Measurements from ENCODE around the gene PDLIM4. TPM values are rescaled to one million over a fixed set of nuclear protein-coding genes. Genes with fewer than 3 reads are reported as not detected.
A peak's percentile ranks its signal among the peaks of the same experiment; 100 is the strongest.

PDLIM4 gene
- total and polyA plus RNA-seq, 11 donors: 2.4 to 16.9 (median 8.1) TPM

DNA sequence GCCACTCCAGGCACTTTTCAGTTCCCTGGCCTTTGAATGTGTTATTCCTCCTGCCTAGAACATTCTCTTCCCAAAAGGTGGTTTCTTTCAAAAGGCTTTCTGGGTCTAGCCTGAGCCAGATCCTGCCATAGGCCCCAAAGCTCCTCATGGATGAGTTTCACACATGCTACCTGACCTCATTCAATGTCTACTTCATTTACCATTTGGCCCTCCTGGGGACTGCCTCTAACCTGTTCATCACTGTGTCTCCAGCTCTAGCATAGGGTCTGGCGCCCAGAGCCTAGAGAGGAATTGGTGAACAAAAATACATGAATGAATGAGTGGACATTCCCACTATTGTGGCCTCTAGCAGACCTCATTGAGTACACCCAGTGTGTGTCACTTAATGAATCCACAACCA is 24.4 kb upstream of the PDLIM4 start:
- Histone ChIP-seq H3K27me3 (peaks cover 0 to 2% (median 0%) of the 10 kb centered on the region in 9 donors), H3K9me3 (no peaks in the 10 kb centered on the region), H3K27ac (no peak overlapping the region), H3K36me3 (no peaks in the 10 kb centered on the region), H3K4me1 (peaks cover 0 to 10% (median 2%) of the 10 kb centered on the region in 12 donors), H3K4me3 (no peak overlapping the region)
- TF ChIP-seq, protein P1, sequence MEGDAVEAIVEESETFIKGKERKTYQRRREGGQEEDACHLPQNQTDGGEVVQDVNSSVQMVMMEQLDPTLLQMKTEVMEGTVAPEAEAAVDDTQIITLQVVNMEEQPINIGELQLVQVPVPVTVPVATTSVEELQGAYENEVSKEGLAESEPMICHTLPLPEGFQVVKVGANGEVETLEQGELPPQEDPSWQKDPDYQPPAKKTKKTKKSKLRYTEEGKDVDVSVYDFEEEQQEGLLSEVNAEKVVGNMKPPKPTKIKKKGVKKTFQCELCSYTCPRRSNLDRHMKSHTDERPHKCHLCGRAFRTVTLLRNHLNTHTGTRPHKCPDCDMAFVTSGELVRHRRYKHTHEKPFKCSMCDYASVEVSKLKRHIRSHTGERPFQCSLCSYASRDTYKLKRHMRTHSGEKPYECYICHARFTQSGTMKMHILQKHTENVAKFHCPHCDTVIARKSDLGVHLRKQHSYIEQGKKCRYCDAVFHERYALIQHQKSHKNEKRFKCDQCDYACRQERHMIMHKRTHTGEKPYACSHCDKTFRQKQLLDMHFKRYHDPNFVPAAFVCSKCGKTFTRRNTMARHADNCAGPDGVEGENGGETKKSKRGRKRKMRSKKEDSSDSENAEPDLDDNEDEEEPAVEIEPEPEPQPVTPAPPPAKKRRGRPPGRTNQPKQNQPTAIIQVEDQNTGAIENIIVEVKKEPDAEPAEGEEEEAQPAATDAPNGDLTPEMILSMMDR (IDR thresholded peaks at IDR 0.05): no peak
- no peak for TF ChIP-seq POLR2A (IDR thresholded peaks at IDR 0.05)
- DNase-seq (peak in 1 of 5 donors; percentile 6), ATAC-seq (no peak)
- intact Hi-C loops (cut with DNase I): loop anchor here in 2 of 10 donors (5.0 to 10.0 kb wide), 2 partner anchors 48 to 51 kb away; no protein-coding TSS in a partner anchor
- 93 to 100% (median 98%) methylated on average over 1 of the region's 1 CpG for WGBS, 4 donors

DNA sequence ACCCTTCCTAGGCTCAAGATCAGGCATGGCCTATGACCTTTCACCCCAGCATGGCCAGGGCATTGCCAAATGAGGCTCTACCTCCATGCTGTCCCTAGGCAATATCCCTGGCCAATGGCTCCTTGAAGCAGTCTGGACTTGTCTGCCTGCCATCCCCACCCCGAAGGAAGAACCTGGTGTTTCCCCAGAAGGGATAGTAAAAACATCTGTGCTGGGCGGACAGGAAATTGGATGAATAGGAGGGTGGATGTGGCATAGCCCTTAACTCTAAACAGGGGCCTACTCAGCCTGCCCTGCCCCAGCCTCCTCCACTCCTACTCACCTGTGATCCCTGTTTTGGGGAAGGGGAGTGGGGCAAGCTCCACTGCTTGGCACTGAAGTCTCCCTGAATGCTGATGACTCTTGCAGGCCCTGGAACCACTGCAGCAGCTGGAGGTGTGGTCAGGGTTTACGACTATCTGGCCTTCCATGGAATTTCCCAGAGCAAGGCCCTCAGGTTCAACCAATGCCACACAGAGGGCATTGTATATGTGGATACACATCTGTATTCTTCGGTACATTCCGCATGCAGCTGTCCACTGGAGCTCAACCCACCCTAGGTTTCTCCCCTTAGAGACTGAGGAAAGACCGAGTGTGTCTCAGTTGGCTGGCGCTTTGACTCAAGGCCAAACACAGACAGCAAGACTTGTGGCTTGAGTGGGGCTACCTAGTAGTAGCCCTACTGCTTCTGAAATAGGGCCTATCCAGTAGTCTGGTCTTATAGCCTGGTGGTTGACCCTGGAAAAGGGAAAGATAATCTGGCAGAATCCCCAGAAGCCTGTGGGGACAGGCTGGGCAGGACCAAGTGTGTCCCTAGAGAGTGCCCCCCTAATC is 23.4 kb upstream of the PDLIM4 start:
- H3K9me3 ChIP-seq: no peaks in the 10 kb centered on the region
- H3K36me3 ChIP-seq: no peaks in the 10 kb centered on the region
- DNase-seq: peak in 1 of 5 donors; percentile 6
- TF ChIP-seq, protein P1 (IDR thresholded peaks at IDR 0.05): no peak
- TF ChIP-seq POLR2A (IDR thresholded peaks at IDR 0.05): no peak
- H3K4me1 ChIP-seq: peaks cover 0 to 3% (median 0%) of the 10 kb centered on the region in 12 donors
- no peak overlapping the region for H3K27ac ChIP-seq
- ATAC-seq: no peak
- no peak overlapping the region for H3K4me3 ChIP-seq
- WGBS, 4 donors: 82 to 96% (median 91%) methylated on average over 7 of the region's 7 CpGs
- intact Hi-C loops (cut with DNase I): loop anchor here in 2 of 10 donors (5.0 to 10.0 kb wide), 2 partner anchors 49 to 52 kb away; no protein-coding TSS in a partner anchor
- H3K27me3 ChIP-seq: no peaks in the 10 kb centered on the region

DNA sequence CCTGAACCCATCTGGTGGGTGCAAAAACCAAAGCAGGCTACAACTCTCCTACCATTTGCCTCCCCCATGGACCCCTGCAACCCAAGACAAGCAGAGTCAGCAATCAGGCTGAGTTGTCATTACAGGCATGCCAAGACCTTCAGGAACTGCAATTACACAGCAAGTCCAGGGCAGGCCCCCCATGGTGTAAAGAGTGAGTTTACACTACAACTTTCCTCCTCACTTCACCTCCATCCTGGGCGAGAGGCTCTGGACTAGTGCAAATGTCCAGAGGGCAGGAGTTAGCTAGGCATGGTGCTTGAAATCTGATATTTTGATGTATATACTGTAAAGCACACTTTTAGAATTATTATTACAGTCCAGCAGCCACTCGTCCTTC is 22.8 kb upstream of the PDLIM4 start:
- Histone ChIP-seq H3K36me3 (no peaks in the 10 kb centered on the region), H3K4me3 (no peak overlapping the region), H3K4me1 (no peaks in the 10 kb centered on the region), H3K27ac (no peak overlapping the region), H3K9me3 (no peaks in the 10 kb centered on the region), H3K27me3 (no peaks in the 10 kb centered on the region)
- 92 to 99% (median 97%) methylated on average over 2 of the region's 2 CpGs for WGBS, 4 donors
- intact Hi-C loops (cut with DNase I): loop anchor here in 5 of 10 donors (5.0 to 10.0 kb wide), 4 partner anchors 38 to 52 kb away; no protein-coding TSS in a partner anchor
- ATAC-seq (no peak), DNase-seq (peak in 1 of 5 donors; percentile 7)
- TF ChIP-seq POLR2A (IDR thresholded peaks at IDR 0.05): no peak
- TF ChIP-seq, protein P1 (IDR thresholded peaks at IDR 0.05): no peak

DNA sequence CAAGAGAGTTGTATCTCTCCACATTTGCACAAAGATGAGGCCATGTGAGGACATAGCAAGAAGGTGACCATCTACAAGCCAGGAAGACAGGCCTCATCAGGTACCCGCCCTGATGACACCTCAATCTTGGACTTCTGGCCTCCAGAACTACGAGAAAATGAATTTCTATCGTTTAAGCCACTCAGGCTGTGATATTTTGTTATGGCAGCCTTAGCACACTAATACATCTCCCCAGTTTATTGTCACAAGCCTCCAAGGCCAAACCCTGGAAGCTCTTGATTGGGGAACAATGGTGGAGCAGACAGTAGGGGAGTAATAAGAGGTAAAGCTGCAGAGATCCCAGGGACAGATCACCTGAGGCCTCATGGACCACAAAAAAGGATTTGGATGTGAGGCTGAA is 22.2 kb upstream of the PDLIM4 start:
- Histone ChIP-seq H3K4me3 (no peak overlapping the region), H3K36me3 (no peaks in the 10 kb centered on the region), H3K4me1 (no peaks in the 10 kb centered on the region), H3K27me3 (no peaks in the 10 kb centered on the region), H3K9me3 (no peaks in the 10 kb centered on the region), H3K27ac (no peak overlapping the region)
- intact Hi-C loops (cut with DNase I): loop anchor here in 4 of 10 donors (5.0 to 10.0 kb wide), 3 partner anchors 37 to 51 kb away; no protein-coding TSS in a partner anchor
- ATAC-seq (no peak), DNase-seq (no peak)
- 91 to 100% (median 97%) methylated on average over 3 of the region's 3 CpGs for WGBS, 4 donors
- TF ChIP-seq, protein P1 (IDR thresholded peaks at IDR 0.05): no peak
- no peak for TF ChIP-seq POLR2A (IDR thresholded peaks at IDR 0.05)

Measured in heart left ventricle (tissue), 16 donors.